PC-9 (cell line): ENCODE data around the gene LAMA2.

Experiments
- CTCF ChIP-seq: fragments of 200-600 bp; sonication (generic); conservative IDR thresholded peaks from 2 replicates; pipeline ENCODE4 v1.6.1; 2017; ENCODE audit warnings: mixed run types, antibody characterized with exemption, mild to moderate bottlenecking, moderate library complexity
- EZH2 ChIP-seq: fragments of 200-600 bp; sonication (generic); IDR thresholded peaks from 2 replicates; pipeline ENCODE4 v1.8.0; 2017; ENCODE audit warnings: antibody characterized with exemption, low read depth

DNA sequence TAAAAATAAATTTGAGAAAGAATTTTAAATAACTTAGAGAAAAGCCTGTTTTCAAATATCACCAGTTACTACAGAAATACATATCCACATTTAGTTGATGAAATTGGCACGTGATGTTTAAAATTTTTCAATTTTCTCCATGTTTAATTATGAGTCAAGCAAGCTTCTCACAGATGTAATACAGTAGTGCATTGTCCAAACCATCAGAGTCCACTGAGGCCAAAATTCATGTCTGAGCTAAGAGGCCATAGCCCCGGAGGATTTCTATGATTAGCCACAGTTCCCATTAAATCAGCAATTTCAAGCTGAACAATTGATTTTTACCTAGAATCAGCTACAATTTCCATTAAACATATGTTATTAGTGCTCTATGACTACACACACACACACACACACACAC is 387.0 kb downstream of the LAMA2 start:
- TF ChIP-seq CTCF, result no peak
- TF ChIP-seq EZH2, result no peak
